ENCODE data around the gene ARHGEF37. TPM values are rescaled to one million over a fixed set of nuclear protein-coding genes. Genes with fewer than 3 reads are reported as not detected.
"Not testable (repeated sequence)": the region's sequence is repeated elsewhere in the genome, so short reads cannot be mapped to it uniquely, and the experiment has no call there.

ARHGEF37 gene
- total RNA-seq, 1 donor from 2014 or later: 1.1 TPM

- Mint-ChIP-seq H3K4me1 (ENCODE audit: low read depth) (peaks cover 23% of the 10 kb centered on the region), H3K4me3 (ENCODE audit: low read depth) (peak overlapping the region; percentile 96), H3K9me3 (no peaks in the 10 kb centered on the region), H3K27ac (peak overlapping the region; percentile 100), H3K27me3 (ENCODE audit: low read depth) (no peaks in the 10 kb centered on the region), H3K36me3 (ENCODE audit: low read depth) (peaks cover 47% of the 10 kb centered on the region)
- intact Hi-C loops (cut with micrococcal nuclease): loop anchor here (1.0 to 2.0 kb wide), 5 partner anchors 12 to 450 kb away; partner anchors contain the start of genes GRPEL2, HMGXB3 and TIGD6
- no peak for DNase-seq (ENCODE audit: low spot score)
These were observed 30.6 kb upstream of the ARHGEF37 start for GRCh38 chr5:149550594-149551226.

GRCh38 chr5:149551227-149552037 lies 29.9 kb upstream of the ARHGEF37 start, which contains the start of gene CSNK1A1:
TSS of gene CSNK1A1 (minus strand) at chr5:149551439. CDS start at chr5:149550964, 475 bp downstream.
- Mint-ChIP-seq H3K36me3 (ENCODE audit: low read depth) (peaks cover 39% of the 10 kb centered on the region), H3K4me1 (ENCODE audit: low read depth) (peaks cover 20% of the 10 kb centered on the region), H3K4me3 (ENCODE audit: low read depth) (peak within 1 kb of the TSS; percentile 96), H3K9me3 (no peaks in the 10 kb centered on the region), H3K27ac (peak within 1 kb of the TSS; percentile 100), H3K27me3 (ENCODE audit: low read depth) (no peaks in the 10 kb centered on the region)
- peak; percentile 99 for DNase-seq (ENCODE audit: low spot score)
- intact Hi-C loops (cut with micrococcal nuclease): loop anchor here (1.0 to 2.0 kb wide), 4 partner anchors 11 to 449 kb away; partner anchors contain the start of genes GRPEL2, HMGXB3 and TIGD6

GRCh38 chr5:149552038-149552494 lies 29.2 kb upstream of the ARHGEF37 start:
- H3K4me1 Mint-ChIP-seq (ENCODE audit: low read depth): peaks cover 14% of the 10 kb centered on the region
- no peaks in the 10 kb centered on the region for H3K9me3 Mint-ChIP-seq
- intact Hi-C loops (cut with micrococcal nuclease): no loop called here
- H3K27me3 Mint-ChIP-seq (ENCODE audit: low read depth): no peaks in the 10 kb centered on the region
- peak overlapping the region; percentile 100 for H3K27ac Mint-ChIP-seq
- H3K4me3 Mint-ChIP-seq (ENCODE audit: low read depth): peak overlapping the region; percentile 96
- peaks cover 33% of the 10 kb centered on the region for H3K36me3 Mint-ChIP-seq (ENCODE audit: low read depth)
- no peak for DNase-seq (ENCODE audit: low spot score)

DNA sequence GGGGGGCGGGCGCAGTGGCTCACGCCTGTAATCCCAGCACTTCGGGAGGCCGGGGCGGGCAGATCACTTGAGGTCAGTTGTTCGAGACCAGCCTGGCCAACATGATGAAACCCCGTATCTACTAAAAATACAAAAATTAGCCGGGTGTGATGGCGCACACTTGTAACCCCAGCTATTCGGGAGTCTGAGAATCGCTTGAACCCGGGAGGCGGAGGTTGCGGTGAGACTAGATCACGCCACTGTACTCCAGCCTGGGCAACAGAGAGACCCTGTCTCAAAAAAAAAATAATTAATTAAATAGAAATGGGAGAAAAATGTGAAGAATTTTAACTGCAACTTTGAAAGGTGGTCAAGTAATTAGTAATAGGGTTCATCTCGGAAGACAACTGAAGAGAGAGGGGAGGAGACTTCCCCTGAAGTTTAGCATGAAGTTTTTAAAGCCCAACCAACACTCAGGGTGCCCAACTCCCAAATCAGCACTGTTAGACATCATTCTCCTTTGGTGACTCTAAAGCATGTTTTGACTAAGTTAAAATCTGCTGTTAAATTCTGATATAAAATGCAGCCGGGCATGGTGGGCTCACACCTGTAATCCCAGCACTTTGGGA lies 28.6 kb upstream of the ARHGEF37 start:
- Mint-ChIP-seq H3K36me3 (ENCODE audit: low read depth) (peaks cover 27% of the 10 kb centered on the region), H3K27me3 (ENCODE audit: low read depth) (no peaks in the 10 kb centered on the region), H3K4me1 (ENCODE audit: low read depth) (peaks cover 10% of the 10 kb centered on the region), H3K9me3 (no peaks in the 10 kb centered on the region), H3K27ac (no peak overlapping the region), H3K4me3 (ENCODE audit: low read depth) (peak overlapping the region; percentile 5)
- intact Hi-C loops (cut with micrococcal nuclease): no loop called here
- DNase-seq (ENCODE audit: low spot score): no peak

DNA sequence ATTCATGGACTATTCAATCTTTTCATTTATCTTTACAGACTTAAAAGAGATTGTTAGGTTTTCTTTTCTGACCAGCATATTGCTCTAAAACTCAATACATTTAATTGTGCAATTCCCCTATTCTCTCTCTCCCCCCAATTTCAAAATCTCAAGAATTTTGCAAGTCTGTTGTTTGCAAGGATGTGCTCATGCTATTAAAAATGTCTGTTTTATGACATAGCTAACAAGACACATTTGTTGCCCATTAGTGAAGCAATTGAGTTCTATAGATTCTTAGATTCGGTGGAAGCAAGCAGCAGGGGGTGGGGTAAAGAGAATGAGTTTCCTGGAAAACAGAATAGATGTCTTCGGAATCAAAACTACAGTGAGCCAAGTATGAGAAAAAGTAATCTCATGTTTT lies 21.6 kb upstream of the ARHGEF37 start:
- Mint-ChIP-seq H3K27me3 (ENCODE audit: low read depth) (no peaks in the 10 kb centered on the region), H3K27ac (no peak overlapping the region), H3K36me3 (ENCODE audit: low read depth) (no peaks in the 10 kb centered on the region), H3K4me1 (ENCODE audit: low read depth) (peaks cover 19% of the 10 kb centered on the region), H3K9me3 (no peaks in the 10 kb centered on the region), H3K4me3 (ENCODE audit: low read depth) (no peak overlapping the region)
- intact Hi-C loops (cut with micrococcal nuclease): loop anchor here (5.0 kb wide), 3 partner anchors 58 to 242 kb away; no protein-coding TSS in a partner anchor
- no peak for DNase-seq (ENCODE audit: low spot score)

DNA sequence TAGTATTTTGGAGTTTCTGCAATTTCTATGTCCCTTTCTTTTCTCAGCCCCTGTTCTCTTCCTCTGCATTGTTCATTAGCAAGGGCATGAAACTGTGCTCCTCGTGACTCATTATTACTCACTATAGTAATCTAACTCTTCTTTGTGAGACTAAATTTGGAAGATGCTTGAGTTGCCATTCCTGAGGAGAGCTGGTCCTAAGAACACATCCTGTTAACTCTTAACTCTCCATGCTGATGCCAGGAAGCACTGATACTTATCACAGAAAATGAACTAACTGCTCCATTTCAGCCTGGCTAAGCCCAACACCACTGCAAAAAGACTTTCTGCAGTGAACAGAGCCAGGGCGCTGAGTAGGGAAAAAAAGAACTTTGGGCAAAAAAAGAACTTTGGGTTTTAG lies 19.4 kb upstream of the ARHGEF37 start:
- H3K36me3 Mint-ChIP-seq (ENCODE audit: low read depth): no peaks in the 10 kb centered on the region
- H3K4me3 Mint-ChIP-seq (ENCODE audit: low read depth): no peak overlapping the region
- H3K27ac Mint-ChIP-seq: no peak overlapping the region
- H3K9me3 Mint-ChIP-seq: no peaks in the 10 kb centered on the region
- intact Hi-C loops (cut with micrococcal nuclease): loop anchor here (1.0 to 5.0 kb wide), 5 partner anchors 11 to 245 kb away; partner anchors contain the start of gene CSNK1A1
- H3K27me3 Mint-ChIP-seq (ENCODE audit: low read depth): no peaks in the 10 kb centered on the region
- DNase-seq (ENCODE audit: low spot score): no peak
- H3K4me1 Mint-ChIP-seq (ENCODE audit: low read depth): peaks cover 19% of the 10 kb centered on the region

DNA sequence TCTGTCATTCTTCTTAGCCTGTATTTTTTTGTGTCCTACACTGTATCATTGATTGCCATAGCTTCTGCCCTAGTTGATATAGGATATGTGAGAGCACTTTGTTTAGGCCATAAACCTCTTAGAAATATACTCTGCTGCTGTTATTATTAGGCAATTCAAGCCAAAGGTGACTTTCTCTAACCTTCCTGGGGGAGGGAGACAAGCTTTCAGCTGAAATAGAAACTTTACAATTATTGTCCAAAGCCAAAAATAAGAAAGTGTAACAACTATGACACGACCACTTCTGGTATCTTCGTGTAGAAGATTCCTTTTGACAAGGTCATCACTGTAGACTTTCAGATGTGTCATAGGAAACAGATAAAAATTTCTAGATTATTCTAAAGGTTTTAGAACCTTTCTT lies 17.8 kb upstream of the ARHGEF37 start:
- peaks cover 19% of the 10 kb centered on the region for H3K4me1 Mint-ChIP-seq (ENCODE audit: low read depth)
- H3K4me3 Mint-ChIP-seq (ENCODE audit: low read depth): no peak overlapping the region
- no peak overlapping the region for H3K27ac Mint-ChIP-seq
- H3K9me3 Mint-ChIP-seq: no peaks in the 10 kb centered on the region
- H3K27me3 Mint-ChIP-seq (ENCODE audit: low read depth): no peaks in the 10 kb centered on the region
- intact Hi-C loops (cut with micrococcal nuclease): loop anchor here (2.0 to 5.0 kb wide), 4 partner anchors 13 to 246 kb away; no protein-coding TSS in a partner anchor
- no peaks in the 10 kb centered on the region for H3K36me3 Mint-ChIP-seq (ENCODE audit: low read depth)
- no peak for DNase-seq (ENCODE audit: low spot score)

- H3K27ac Mint-ChIP-seq: not testable (repeated sequence)
These were observed 16.7 kb upstream of the ARHGEF37 start for GRCh38 chr5:149564542-149565140.

DNA sequence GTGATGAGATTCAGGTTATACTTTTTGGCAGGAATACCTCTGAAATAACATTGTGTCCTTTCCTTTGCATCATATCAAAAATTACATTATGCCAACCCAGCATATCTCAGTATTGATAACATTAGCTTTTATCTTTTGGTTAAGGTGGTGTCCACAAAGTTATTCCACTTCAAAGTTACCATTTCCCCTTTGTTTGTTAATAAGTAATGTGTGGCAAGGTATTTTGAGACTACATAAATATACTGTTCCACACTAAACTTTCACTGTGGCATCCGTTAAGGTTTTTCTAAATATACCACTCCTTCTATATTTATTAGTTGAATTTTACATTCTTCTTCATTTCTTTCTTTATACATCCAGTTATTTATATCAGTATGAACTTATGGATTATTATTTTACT lies 14.1 kb upstream of the ARHGEF37 start:
- no peaks in the 10 kb centered on the region for H3K9me3 Mint-ChIP-seq
- DNase-seq (ENCODE audit: low spot score): no peak
- H3K4me3 Mint-ChIP-seq (ENCODE audit: low read depth): no peak overlapping the region
- intact Hi-C loops (cut with micrococcal nuclease): no loop called here
- no peaks in the 10 kb centered on the region for H3K27me3 Mint-ChIP-seq (ENCODE audit: low read depth)
- peaks cover 10% of the 10 kb centered on the region for H3K4me1 Mint-ChIP-seq (ENCODE audit: low read depth)
- H3K36me3 Mint-ChIP-seq (ENCODE audit: low read depth): no peaks in the 10 kb centered on the region
- no peak overlapping the region for H3K27ac Mint-ChIP-seq

More at GRCh38 chr5:149564542-149565140, 16.7 kb upstream of the ARHGEF37 start:
- not testable (repeated sequence) for DNase-seq (ENCODE audit: low spot score); H3K27me3 Mint-ChIP-seq (ENCODE audit: low read depth); H3K36me3 Mint-ChIP-seq (ENCODE audit: low read depth); H3K9me3 Mint-ChIP-seq; H3K4me3 Mint-ChIP-seq (ENCODE audit: low read depth)
- intact Hi-C loops (cut with micrococcal nuclease): loop anchor here (1.0 to 5.0 kb wide), 5 partner anchors 53 to 247 kb away; no protein-coding TSS in a partner anchor
- H3K4me1 Mint-ChIP-seq (ENCODE audit: low read depth): peaks cover 19% of the 10 kb centered on the region

DNA sequence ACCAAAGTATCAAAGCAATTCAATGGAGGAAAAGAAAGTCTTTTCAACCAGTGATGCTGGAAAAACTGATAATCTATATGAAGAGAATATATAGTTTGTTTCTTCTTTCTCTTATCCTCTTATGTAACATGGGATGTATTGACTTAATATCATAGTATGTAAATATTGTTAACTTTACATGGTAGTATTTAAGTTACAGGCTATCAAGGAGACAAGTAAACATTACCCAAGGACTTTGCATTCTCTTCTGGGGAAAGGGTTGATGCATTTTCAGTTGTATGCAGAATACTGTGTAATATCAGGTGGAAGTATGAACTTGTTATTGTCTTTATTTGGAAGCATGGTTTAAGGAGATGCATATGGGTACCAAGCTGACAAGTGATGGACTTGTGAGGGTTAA lies 9.1 kb upstream of the ARHGEF37 start:
- no peaks in the 10 kb centered on the region for H3K36me3 Mint-ChIP-seq (ENCODE audit: low read depth)
- no peak overlapping the region for H3K27ac Mint-ChIP-seq
- no peaks in the 10 kb centered on the region for H3K9me3 Mint-ChIP-seq
- H3K4me3 Mint-ChIP-seq (ENCODE audit: low read depth): no peak overlapping the region
- H3K4me1 Mint-ChIP-seq (ENCODE audit: low read depth): peaks cover 11% of the 10 kb centered on the region
- DNase-seq (ENCODE audit: low spot score): no peak
- intact Hi-C loops (cut with micrococcal nuclease): no loop called here
- no peaks in the 10 kb centered on the region for H3K27me3 Mint-ChIP-seq (ENCODE audit: low read depth)

- Mint-ChIP-seq H3K27me3 (ENCODE audit: low read depth) (no peaks in the 10 kb centered on the region), H3K27ac (no peak overlapping the region), H3K4me1 (ENCODE audit: low read depth) (peaks cover 11% of the 10 kb centered on the region)
These were observed 8.6 kb upstream of the ARHGEF37 start for GRCh38 chr5:149572576-149573231.

DNA sequence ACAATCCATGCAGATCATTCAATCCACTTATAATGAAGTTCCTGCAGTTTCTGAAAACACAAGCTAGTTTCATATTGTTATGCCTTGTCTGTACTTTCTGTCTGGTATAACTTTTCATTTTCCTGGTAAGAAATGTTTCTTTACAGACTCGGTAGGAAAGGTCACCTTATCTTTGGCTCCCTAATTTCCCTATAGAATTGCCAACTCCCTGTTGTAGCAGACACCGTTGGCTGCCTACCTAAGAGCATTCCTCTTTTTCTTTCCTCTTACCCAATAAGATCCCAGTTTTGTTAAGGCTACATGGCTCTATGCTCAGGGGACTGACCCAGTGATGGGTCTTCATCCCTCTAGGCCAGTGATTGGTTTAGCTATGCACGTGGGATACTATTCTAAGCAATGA lies 6.2 kb upstream of the ARHGEF37 start:
- no peaks in the 10 kb centered on the region for H3K27me3 Mint-ChIP-seq (ENCODE audit: low read depth)
- DNase-seq (ENCODE audit: low spot score): no peak
- H3K36me3 Mint-ChIP-seq (ENCODE audit: low read depth): no peaks in the 10 kb centered on the region
- H3K9me3 Mint-ChIP-seq: no peaks in the 10 kb centered on the region
- H3K4me1 Mint-ChIP-seq (ENCODE audit: low read depth): peaks cover 12% of the 10 kb centered on the region
- no peak overlapping the region for H3K4me3 Mint-ChIP-seq (ENCODE audit: low read depth)
- intact Hi-C loops (cut with micrococcal nuclease): no loop called here
- no peak overlapping the region for H3K27ac Mint-ChIP-seq

More at GRCh38 chr5:149572576-149573231, 8.6 kb upstream of the ARHGEF37 start:
- intact Hi-C loops (cut with micrococcal nuclease): no loop called here
- no peaks in the 10 kb centered on the region for H3K9me3 Mint-ChIP-seq
- no peak for DNase-seq (ENCODE audit: low spot score)
- H3K36me3 Mint-ChIP-seq (ENCODE audit: low read depth): no peaks in the 10 kb centered on the region
- no peak overlapping the region for H3K4me3 Mint-ChIP-seq (ENCODE audit: low read depth)
